GM13976 (cell line): ENCODE measurements around the gene NACAD.
A peak's percentile ranks its signal among the peaks of the same experiment; 100 is the strongest.

ENCODE experiments used
- DNase-seq: peaks from one replicate; pipeline ENCODE4 v3.0.0; 2012; ENCODE audit warnings: low spot score
- CTCF ChIP-seq: IDR thresholded peaks from 2 replicates; pipeline ENCODE4 v1.5.1; 2012; ENCODE audit warnings: borderline replicate concordance, mild to moderate bottlenecking; ENCODE audit not compliant: insufficient read depth; ENCODE audit errors: extremely low read depth, missing control alignments, control extremely low read depth
- in situ Hi-C: fragments of 300-500 bp; cut with MboI; formaldehyde crosslinking; loops from one replicate; pipeline ENCODE4 v1.12.0; 2022; ENCODE audit warnings: low sequenced_read_pairs, mixed read lengths, inconsistent platforms; ENCODE audit not compliant: unreplicated experiment

NACAD gene

GRCh38 chr7:45072131-45073030 is 16.4 kb downstream of the NACAD start:
- in situ Hi-C loops = no loop called here
- no peak for TF ChIP-seq CTCF

GRCh38 chr7:45071528-45071927 is 17.2 kb downstream of the NACAD start:
- TF ChIP-seq CTCF = no peak
- DNase-seq = no peak
- in situ Hi-C loops = no loop called here

More at GRCh38 chr7:45072131-45073030, 16.4 kb downstream of the NACAD start:
- no peak for DNase-seq

DNA sequence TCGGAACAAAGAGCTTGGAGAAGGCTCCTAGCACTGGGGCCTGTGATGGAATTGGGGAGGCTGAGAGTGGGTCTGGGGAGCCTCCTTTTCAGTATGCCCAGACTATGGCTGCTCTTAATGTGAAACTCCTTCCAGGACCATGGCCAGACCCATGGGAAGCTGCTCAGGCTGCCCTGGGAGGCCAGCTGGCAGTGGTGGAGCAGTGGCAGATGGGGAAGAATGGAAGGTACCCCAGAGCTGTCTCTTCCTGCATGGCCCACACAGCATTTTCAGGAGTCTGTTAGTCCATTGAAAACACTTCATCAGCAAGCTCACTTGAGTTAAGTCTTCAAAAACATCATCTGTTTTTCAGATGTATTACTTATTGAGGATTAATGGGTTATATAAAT is 18.5 kb downstream of the NACAD start:
- in situ Hi-C loops = no loop called here

DNA sequence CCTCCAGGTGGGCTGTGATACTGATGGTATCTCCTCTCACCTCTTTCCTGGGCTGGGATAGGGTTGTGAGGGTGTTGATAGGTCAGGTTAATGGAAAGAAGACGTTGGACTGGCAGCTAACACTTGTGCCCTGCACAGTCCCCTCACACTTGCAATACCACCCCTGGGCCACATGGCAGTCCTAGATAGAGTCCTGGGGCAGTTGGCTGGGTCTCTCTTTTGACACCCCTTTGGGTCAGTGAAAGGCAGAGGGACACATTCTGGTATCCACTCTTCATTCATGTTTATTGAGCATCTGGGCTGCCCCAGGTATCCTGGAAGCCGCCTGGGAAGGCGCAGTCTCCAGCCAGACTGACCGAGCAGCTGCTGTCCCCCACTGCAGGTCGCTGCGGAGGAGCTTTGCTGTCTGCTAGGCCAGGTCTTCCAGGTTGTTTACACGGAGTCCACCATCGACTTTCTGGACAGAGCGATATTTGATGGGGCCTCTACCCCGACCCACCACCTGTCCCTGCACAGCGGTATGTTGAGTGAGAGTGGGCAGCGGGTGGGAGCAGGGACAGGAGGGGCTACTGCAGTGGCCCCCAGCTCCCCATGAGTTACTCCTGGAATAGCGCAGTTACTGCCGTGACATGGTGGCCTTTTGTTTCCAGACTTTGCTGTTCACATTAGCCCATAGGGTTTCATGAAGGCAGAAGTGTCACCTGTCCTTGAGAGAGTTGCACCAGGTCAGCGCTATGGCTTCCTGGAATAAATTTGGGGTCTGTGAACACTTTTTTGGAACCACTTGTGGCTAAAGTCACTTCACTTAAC is 19.1 kb downstream of the NACAD start:
- in situ Hi-C loops = no loop called here
- DNase-seq = peak; percentile 32
- TF ChIP-seq CTCF = no peak

More for the DNA sequence above, 18.5 kb downstream of the NACAD start:
- no peak for TF ChIP-seq CTCF
- no peak for DNase-seq

DNA sequence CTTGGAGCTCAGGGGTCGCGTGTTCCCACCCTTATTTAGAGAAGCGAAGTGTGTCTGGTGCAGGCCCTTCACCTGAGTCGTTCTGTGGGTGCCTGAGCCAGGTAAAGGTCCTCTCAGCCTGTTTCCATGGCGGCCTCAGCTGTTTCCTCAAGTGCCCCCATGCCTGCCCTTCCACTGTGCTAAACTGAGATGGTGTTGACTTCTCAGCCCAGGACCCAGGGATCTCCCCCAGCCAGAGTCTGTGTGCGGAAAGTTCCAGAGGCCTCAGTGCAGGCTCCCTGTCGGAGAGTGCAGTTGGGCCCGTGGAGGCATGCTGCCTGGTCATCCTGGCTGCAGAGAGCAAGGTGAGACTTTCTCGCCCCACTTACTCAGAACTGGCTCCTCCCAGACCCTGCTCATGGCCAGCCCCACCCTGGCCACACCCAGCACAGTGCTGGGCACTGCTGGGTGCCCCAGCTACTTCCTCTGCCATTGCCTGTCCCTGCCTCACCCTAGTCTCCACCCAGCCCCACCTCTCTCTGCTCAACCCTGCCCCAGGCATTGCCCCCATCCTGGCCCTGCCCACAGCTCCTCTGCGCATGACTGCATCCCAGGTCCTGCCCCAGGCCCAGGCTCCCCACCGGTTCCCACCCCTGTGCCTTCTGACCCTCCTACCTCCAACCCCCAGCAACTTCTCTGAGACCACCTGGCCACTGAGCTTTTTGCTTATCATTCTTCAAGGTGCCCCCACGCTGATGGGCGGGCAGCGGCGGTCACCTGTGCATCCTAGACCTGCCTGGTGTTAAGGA is 20.3 kb downstream of the NACAD start:
- no peak for TF ChIP-seq CTCF
- no peak for DNase-seq
- in situ Hi-C loops = no loop called here

- DNase-seq = no peak
- in situ Hi-C loops = no loop called here
- TF ChIP-seq CTCF = no peak
These were observed 21.2 kb downstream of the NACAD start for GRCh38 chr7:45067582-45067981.
